AG08395 (cell line): ENCODE results near the gene ACOT8.
"Not testable (repeated sequence)": the region's sequence is repeated elsewhere in the genome, so short reads cannot be mapped to it uniquely, and the experiment has no call there.

Experiments used
- DNase-seq: peaks from one replicate; pipeline ENCODE4 v3.0.0; 2012; ENCODE audit warnings: mixed read lengths, low spot score

Gene ACOT8

GRCh38 chr20:45857114-45857881 lies at the start of gene ACOT8, which contains the start of gene ZSWIM3:
TSS of gene ACOT8 (minus strand) at chr20:45857392. CDS start at chr20:45857315, 77 bp downstream.
TSS of gene ZSWIM3 (plus strand) at chr20:45857614. CDS start at chr20:45857826, 212 bp downstream.
- peak; percentile 100 for DNase-seq

GRCh38 chr20:45905505-45906079 lies 48.4 kb upstream of the ACOT8 start:
- peak; percentile 71 for DNase-seq

GRCh38 chr20:45904583-45905504 lies 47.7 kb upstream of the ACOT8 start:
- DNase-seq, result no peak

GRCh38 chr20:45902199-45902701 lies 45.1 kb upstream of the ACOT8 start:
- DNase-seq, result no peak

- DNase-seq, result not testable (repeated sequence)
These were observed 44.1 kb upstream of the ACOT8 start for GRCh38 chr20:45901332-45901731.

GRCh38 chr20:45899046-45899835 lies 42.0 kb upstream of the ACOT8 start:
- DNase-seq, result no peak

GRCh38 chr20:45898285-45898684 lies 41.1 kb upstream of the ACOT8 start:
- no peak for DNase-seq

- DNase-seq, result no peak
These were observed 40.5 kb upstream of the ACOT8 start for GRCh38 chr20:45897692-45898091.

- no peak for DNase-seq
These were observed 40.1 kb upstream of the ACOT8 start for GRCh38 chr20:45897289-45897688.

- no peak for DNase-seq
These were observed 39.5 kb upstream of the ACOT8 start for GRCh38 chr20:45896641-45897161.

GRCh38 chr20:45894797-45895196 lies 37.6 kb upstream of the ACOT8 start:
- no peak for DNase-seq

- no peak for DNase-seq
These were observed 36.6 kb upstream of the ACOT8 start for GRCh38 chr20:45893831-45894230.

GRCh38 chr20:45892828-45893500 lies 35.8 kb upstream of the ACOT8 start:
- DNase-seq, result no peak

GRCh38 chr20:45892049-45892825 lies 35.0 kb upstream of the ACOT8 start:
- peak; percentile 77 for DNase-seq

- DNase-seq, result peak; percentile 97
These were observed 34.1 kb upstream of the ACOT8 start, which contains the start of the genes CTSA and NEURL2 for GRCh38 chr20:45890985-45891983. TSS of gene CTSA (plus strand) at chr20:45891335. CDS start at chr20:45891569, 234 bp downstream. TSS of gene NEURL2 (minus strand) at chr20:45891208. CDS start at chr20:45890991, 217 bp downstream.

- DNase-seq, result peak; percentile 76
These were observed 33.1 kb upstream of the ACOT8 start for GRCh38 chr20:45890077-45890984.

- DNase-seq, result no peak
These were observed 31.5 kb upstream of the ACOT8 start for GRCh38 chr20:45888681-45889080.
